GM23338 (cell line): Measurements from ENCODE around the gene MAN1C1. TPM values are rescaled to one million over a fixed set of nuclear protein-coding genes. Genes with fewer than 3 reads are reported as not detected.
A peak's percentile ranks its signal among the peaks of the same experiment; 100 is the strongest.

Source experiments
- ATAC-seq: fragments of 200-7000 bp; cut with Tn5 transposase; 3 replicates; pipeline ENCODE4 v1.9.1; 2020
- DNase-seq: peaks from one replicate; pipeline ENCODE4 v3.0.0-alpha.2; 2015; ENCODE audit warnings: low spot score
- H2AFZ ChIP-seq: fragments of 200-600 bp; sonication (generic); 2 replicates; pipeline ENCODE4 v1.8.0; 2016; ENCODE audit warnings: antibody characterized with exemption, mild to moderate bottlenecking, moderate library complexity
- H3F3A ChIP-seq: fragments of 200-600 bp; sonication (generic); replicated peaks from 2 replicates; pipeline ENCODE4 v1.8.0; 2017; ENCODE audit warnings: antibody characterized with exemption, mixed run types, low read depth
- H3K27ac ChIP-seq: fragments of 200-600 bp; sonication (generic); 2 replicates; pipeline ENCODE4 v1.6.1; 2016; ENCODE audit warnings: low read depth
- H3K27me3 ChIP-seq: fragments of 200-600 bp; sonication (generic); 2 replicates; pipeline ENCODE4 v1.8.0; 2016; ENCODE audit warnings: mild to moderate bottlenecking, mixed run types, moderate library complexity; ENCODE audit not compliant: insufficient read depth
- H3K36me3 ChIP-seq: fragments of 200-600 bp; sonication (generic); 2 replicates; pipeline ENCODE4 v1.8.0; 2016; ENCODE audit warnings: mild to moderate bottlenecking; ENCODE audit not compliant: insufficient read depth
- H3K4me1 ChIP-seq: fragments of 200-600 bp; sonication (generic); 2 replicates; pipeline ENCODE4 v1.8.0; 2016; ENCODE audit warnings: mild to moderate bottlenecking, moderate library complexity; ENCODE audit not compliant: insufficient read depth
- H3K4me2 ChIP-seq: fragments of 200-600 bp; sonication (generic); 2 replicates; pipeline ENCODE4 v1.7.1; 2017; ENCODE audit warnings: mixed run types
- H3K4me3 ChIP-seq: fragments of 200-600 bp; sonication (generic); 2 replicates; pipeline ENCODE4 v1.6.1; 2016; ENCODE audit warnings: mixed run types
- H3K79me2 ChIP-seq: fragments of 200-600 bp; sonication (generic); replicated peaks from 2 replicates; pipeline ENCODE4 v1.8.0; 2017; ENCODE audit warnings: mild to moderate bottlenecking; ENCODE audit not compliant: insufficient read depth
- H3K9me2 ChIP-seq: fragments of 200-600 bp; sonication (generic); 2 replicates; pipeline ENCODE4 v1.8.0; 2017; ENCODE audit not compliant: insufficient read depth
- H4K20me1 ChIP-seq: fragments of 200-600 bp; sonication (generic); replicated peaks from 2 replicates; pipeline ENCODE4 v1.8.0; 2017; ENCODE audit warnings: mild to moderate bottlenecking; ENCODE audit not compliant: insufficient read depth
- H3K27ac Mint-ChIP-seq: 2 replicates; pipeline ENCODE4 v1.8.0; 2020; ENCODE audit warnings: inconsistent platforms, mild to moderate bottlenecking, moderate library complexity, mixed read lengths
- H3K27me3 Mint-ChIP-seq: 3 replicates; pipeline ENCODE4 v1.8.0; 2022; ENCODE audit warnings: low read depth, mild to moderate bottlenecking, moderate library complexity, mixed read lengths, inconsistent platforms; ENCODE audit not compliant: insufficient read depth, poor library complexity
- H3K36me3 Mint-ChIP-seq: 3 replicates; pipeline ENCODE4 v1.8.0; 2021; ENCODE audit warnings: low read depth, mild to moderate bottlenecking, inconsistent platforms, moderate library complexity, mixed read lengths
- H3K4me1 Mint-ChIP-seq: 3 replicates; pipeline ENCODE4 v1.8.0; 2020; ENCODE audit warnings: mild to moderate bottlenecking, inconsistent platforms, mixed read lengths
- H3K4me3 Mint-ChIP-seq: 3 replicates; pipeline ENCODE4 v1.8.0; 2021; ENCODE audit warnings: moderate library complexity, mild to moderate bottlenecking, inconsistent platforms, mixed read lengths
- H3K9me3 Mint-ChIP-seq: 3 replicates; pipeline ENCODE4 v1.8.0; 2020; ENCODE audit warnings: moderate library complexity, mild to moderate bottlenecking, inconsistent platforms, mixed read lengths
- CREB1 ChIP-seq: fragments of 250-450 bp; sonication (Bioruptor Pico); IDR thresholded peaks from 2 replicates; pipeline ENCODE4 v1.5.0; 2020; ENCODE audit warnings: low read depth, mild to moderate bottlenecking, moderate library complexity
- EZH2 ChIP-seq: fragments of 200-600 bp; sonication (generic); IDR thresholded peaks from one replicate; pipeline ENCODE4 v1.8.0; 2017; ENCODE audit warnings: antibody characterized with exemption, mild to moderate bottlenecking, low read depth; ENCODE audit not compliant: unreplicated experiment
- EZH2phosphoT487 ChIP-seq: fragments of 200-600 bp; sonication (generic); IDR thresholded peaks from one replicate; pipeline ENCODE4 v1.8.1; 2018; ENCODE audit warnings: antibody characterized with exemption; ENCODE audit not compliant: unreplicated experiment
- JUNB ChIP-seq: IDR thresholded peaks from one replicate; pipeline ENCODE4 v1.6.1; 2016; ENCODE audit warnings: antibody characterized with exemption; ENCODE audit not compliant: unreplicated experiment
- NANOG ChIP-seq: IDR thresholded peaks from 2 replicates; pipeline ENCODE4 v1.6.1; 2016; ENCODE audit warnings: antibody characterized with exemption, borderline replicate concordance
- POLR2AphosphoS5 ChIP-seq: IDR thresholded peaks from 2 replicates; pipeline ENCODE4 v1.6.1; 2016; ENCODE audit warnings: antibody characterized with exemption, low read depth
- STAT1 ChIP-seq: IDR thresholded peaks from one replicate; pipeline ENCODE4 v1.6.1; 2016; ENCODE audit warnings: antibody characterized with exemption; ENCODE audit not compliant: unreplicated experiment
- ZNF114 ChIP-seq: fragments of 250-450 bp; sonication (Bioruptor Pico); IDR thresholded peaks from 2 replicates; pipeline ENCODE4 v1.5.0; 2020; ENCODE audit warnings: mild to moderate bottlenecking, moderate library complexity
- ZNF331 ChIP-seq: fragments of 250-450 bp; sonication (Bioruptor Pico); IDR thresholded peaks from 2 replicates; pipeline ENCODE4 v1.5.0; 2020; ENCODE audit warnings: low read depth, mild to moderate bottlenecking, moderate library complexity
- polyA plus RNA-seq: library from polyadenylated mRNA; unstranded; fragments of >200 nt; fragmentation: Nextera tagmentation; extraction: Ambion mirVana; gene quantifications from 2 replicates; pipeline ENCODE4 v1.2.1, GENCODE V29; 2016
- total RNA-seq: library from RNA; depleted of rRNA; stranded (reverse); fragments of >200 nt; shearing (Covaris generic); gene quantifications from 2 replicates; pipeline ENCODE4 v1.2.3, GENCODE V29; 2014
- TF ChIP-seq, protein P1 (sequence below): IDR thresholded peaks from 2 replicates; pipeline ENCODE4 v1.6.1; 2016; ENCODE audit warnings: antibody characterized with exemption
- TF ChIP-seq, protein P2 (sequence below): fragments of 250-450 bp; sonication (Bioruptor Pico); IDR thresholded peaks from 2 replicates; pipeline ENCODE4 v1.5.0; 2020; ENCODE audit warnings: mild to moderate bottlenecking, moderate library complexity
- TF ChIP-seq, protein P3 (sequence below): IDR thresholded peaks from one replicate; pipeline ENCODE4 v1.6.1; 2018; ENCODE audit warnings: antibody characterized with exemption; ENCODE audit not compliant: unreplicated experiment
- TF ChIP-seq, protein P4 (sequence below), 2 experiments: fragments of 200-600 bp in 1 of 2; sonication (generic) in 1 of 2; conservative IDR thresholded peaks; 2 replicates each; pipeline versions ENCODE4 v1.5.1 to v1.6.1; 2016 to 2017; ENCODE audit warnings: antibody characterized with exemption in 2 of 2, low read depth in 2 of 2, mild to moderate bottlenecking in 2 of 2, moderate library complexity in 1 of 2

The MAN1C1 gene
- total and polyA plus RNA-seq, 2 experiments from 2014 or later = 5.4 to 13.6 TPM

DNA sequence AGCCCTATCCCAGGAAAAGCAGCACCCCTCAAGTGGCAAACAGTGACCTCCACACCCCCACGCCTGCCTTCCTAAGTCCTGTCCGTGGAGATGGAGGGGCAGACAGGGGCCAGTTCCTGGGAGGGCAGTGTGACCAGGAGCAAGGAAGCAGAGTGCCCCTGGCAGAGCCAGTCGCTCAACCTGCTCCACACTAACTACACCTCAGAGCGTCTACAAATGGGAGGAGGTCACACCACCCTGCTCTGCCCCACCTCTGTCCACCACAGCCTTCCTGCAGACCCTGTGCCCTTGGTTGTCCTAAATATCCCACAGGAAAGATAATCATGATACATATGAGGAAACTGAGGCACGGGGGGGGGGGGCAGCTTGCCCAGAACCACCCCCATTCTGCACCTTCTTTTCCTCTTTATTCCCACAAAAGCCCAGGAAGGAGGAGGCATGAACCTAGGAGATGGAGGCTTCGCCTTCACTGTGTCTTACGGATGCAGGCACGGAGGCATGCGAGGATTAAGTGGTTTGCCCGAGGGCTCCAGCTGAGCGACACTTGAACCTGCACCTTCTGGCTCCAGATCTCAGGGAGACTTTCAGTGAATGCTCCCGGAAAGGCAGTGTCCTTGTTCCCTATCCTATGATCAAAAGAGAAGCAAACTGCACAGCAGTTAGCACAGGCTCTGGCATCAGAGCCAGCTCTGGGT, 140.7 kb downstream of the MAN1C1 start:
- H3K4me1 ChIP-seq = 0 out of 2 replicates have a peak, but pooled peaks cover 12% of the 10 kb centered on the region
- DNase-seq (no peak), ATAC-seq (peak; percentile 51)
- no peaks in the 10 kb centered on the region for H3F3A ChIP-seq
- Mint-ChIP-seq H3K27me3 (peaks cover 10% of the 10 kb centered on the region), H3K9me3 (no peaks in the 10 kb centered on the region), H3K4me1 (peaks cover 42% of the 10 kb centered on the region), H3K4me3 (no peak overlapping the region), H3K36me3 (no peaks in the 10 kb centered on the region), H3K27ac (no peak overlapping the region)
- H3K9me2 ChIP-seq = no peaks in the 10 kb centered on the region
- H4K20me1 ChIP-seq = no peaks in the 10 kb centered on the region
- H3K27ac ChIP-seq = no peak overlapping the region
- no peak overlapping the region for H3K4me3 ChIP-seq
- TF ChIP-seq NANOG = no peak
- TF ChIP-seq ZNF114 (CRISPR knock-in tag) = no peak
- TF ChIP-seq, protein P1, sequence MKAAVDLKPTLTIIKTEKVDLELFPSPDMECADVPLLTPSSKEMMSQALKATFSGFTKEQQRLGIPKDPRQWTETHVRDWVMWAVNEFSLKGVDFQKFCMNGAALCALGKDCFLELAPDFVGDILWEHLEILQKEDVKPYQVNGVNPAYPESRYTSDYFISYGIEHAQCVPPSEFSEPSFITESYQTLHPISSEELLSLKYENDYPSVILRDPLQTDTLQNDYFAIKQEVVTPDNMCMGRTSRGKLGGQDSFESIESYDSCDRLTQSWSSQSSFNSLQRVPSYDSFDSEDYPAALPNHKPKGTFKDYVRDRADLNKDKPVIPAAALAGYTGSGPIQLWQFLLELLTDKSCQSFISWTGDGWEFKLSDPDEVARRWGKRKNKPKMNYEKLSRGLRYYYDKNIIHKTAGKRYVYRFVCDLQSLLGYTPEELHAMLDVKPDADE = no peak
- no peak for TF ChIP-seq EZH2
- TF ChIP-seq, protein P2, sequence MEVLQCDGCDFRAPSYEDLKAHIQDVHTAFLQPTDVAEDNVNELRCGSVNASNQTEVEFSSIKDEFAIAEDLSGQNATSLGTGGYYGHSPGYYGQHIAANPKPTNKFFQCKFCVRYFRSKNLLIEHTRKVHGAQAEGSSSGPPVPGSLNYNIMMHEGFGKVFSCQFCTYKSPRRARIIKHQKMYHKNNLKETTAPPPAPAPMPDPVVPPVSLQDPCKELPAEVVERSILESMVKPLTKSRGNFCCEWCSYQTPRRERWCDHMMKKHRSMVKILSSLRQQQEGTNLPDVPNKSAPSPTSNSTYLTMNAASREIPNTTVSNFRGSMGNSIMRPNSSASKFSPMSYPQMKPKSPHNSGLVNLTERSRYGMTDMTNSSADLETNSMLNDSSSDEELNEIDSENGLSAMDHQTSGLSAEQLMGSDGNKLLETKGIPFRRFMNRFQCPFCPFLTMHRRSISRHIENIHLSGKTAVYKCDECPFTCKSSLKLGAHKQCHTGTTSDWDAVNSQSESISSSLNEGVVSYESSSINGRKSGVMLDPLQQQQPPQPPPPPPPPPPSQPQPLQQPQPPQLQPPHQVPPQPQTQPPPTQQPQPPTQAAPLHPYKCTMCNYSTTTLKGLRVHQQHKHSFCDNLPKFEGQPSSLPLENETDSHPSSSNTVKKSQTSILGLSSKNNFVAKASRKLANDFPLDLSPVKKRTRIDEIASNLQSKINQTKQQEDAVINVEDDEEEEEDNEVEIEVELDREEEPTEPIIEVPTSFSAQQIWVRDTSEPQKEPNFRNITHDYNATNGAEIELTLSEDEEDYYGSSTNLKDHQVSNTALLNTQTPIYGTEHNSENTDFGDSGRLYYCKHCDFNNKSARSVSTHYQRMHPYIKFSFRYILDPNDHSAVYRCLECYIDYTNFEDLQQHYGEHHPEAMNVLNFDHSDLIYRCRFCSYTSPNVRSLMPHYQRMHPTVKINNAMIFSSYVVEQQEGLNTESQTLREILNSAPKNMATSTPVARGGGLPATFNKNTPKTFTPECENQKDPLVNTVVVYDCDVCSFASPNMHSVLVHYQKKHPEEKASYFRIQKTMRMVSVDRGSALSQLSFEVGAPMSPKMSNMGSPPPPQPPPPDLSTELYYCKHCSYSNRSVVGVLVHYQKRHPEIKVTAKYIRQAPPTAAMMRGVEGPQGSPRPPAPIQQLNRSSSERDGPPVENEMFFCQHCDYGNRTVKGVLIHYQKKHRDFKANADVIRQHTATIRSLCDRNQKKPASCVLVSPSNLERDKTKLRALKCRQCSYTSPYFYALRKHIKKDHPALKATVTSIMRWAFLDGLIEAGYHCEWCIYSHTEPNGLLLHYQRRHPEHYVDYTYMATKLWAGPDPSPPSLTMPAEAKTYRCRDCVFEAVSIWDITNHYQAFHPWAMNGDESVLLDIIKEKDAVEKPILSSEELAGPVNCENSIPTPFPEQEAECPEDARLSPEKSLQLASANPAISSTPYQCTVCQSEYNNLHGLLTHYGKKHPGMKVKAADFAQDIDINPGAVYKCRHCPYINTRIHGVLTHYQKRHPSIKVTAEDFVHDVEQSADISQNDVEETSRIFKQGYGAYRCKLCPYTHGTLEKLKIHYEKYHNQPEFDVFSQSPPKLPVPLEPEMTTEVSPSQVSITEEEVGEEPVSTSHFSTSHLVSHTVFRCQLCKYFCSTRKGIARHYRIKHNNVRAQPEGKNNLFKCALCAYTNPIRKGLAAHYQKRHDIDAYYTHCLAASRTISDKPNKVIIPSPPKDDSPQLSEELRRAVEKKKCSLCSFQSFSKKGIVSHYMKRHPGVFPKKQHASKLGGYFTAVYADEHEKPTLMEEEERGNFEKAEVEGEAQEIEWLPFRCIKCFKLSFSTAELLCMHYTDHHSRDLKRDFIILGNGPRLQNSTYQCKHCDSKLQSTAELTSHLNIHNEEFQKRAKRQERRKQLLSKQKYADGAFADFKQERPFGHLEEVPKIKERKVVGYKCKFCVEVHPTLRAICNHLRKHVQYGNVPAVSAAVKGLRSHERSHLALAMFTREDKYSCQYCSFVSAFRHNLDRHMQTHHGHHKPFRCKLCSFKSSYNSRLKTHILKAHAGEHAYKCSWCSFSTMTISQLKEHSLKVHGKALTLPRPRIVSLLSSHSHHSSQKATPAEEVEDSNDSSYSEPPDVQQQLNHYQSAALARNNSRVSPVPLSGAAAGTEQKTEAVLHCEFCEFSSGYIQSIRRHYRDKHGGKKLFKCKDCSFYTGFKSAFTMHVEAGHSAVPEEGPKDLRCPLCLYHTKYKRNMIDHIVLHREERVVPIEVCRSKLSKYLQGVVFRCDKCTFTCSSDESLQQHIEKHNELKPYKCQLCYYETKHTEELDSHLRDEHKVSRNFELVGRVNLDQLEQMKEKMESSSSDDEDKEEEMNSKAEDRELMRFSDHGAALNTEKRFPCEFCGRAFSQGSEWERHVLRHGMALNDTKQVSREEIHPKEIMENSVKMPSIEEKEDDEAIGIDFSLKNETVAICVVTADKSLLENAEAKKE (CRISPR knock-in tag) = no peak
- TF ChIP-seq, protein P3, sequence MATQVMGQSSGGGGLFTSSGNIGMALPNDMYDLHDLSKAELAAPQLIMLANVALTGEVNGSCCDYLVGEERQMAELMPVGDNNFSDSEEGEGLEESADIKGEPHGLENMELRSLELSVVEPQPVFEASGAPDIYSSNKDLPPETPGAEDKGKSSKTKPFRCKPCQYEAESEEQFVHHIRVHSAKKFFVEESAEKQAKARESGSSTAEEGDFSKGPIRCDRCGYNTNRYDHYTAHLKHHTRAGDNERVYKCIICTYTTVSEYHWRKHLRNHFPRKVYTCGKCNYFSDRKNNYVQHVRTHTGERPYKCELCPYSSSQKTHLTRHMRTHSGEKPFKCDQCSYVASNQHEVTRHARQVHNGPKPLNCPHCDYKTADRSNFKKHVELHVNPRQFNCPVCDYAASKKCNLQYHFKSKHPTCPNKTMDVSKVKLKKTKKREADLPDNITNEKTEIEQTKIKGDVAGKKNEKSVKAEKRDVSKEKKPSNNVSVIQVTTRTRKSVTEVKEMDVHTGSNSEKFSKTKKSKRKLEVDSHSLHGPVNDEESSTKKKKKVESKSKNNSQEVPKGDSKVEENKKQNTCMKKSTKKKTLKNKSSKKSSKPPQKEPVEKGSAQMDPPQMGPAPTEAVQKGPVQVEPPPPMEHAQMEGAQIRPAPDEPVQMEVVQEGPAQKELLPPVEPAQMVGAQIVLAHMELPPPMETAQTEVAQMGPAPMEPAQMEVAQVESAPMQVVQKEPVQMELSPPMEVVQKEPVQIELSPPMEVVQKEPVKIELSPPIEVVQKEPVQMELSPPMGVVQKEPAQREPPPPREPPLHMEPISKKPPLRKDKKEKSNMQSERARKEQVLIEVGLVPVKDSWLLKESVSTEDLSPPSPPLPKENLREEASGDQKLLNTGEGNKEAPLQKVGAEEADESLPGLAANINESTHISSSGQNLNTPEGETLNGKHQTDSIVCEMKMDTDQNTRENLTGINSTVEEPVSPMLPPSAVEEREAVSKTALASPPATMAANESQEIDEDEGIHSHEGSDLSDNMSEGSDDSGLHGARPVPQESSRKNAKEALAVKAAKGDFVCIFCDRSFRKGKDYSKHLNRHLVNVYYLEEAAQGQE = no peak
- no peak for TF ChIP-seq JUNB
- TF ChIP-seq EZH2phosphoT487 = no peak
- TF ChIP-seq POLR2AphosphoS5 = no peak
- TF ChIP-seq ZNF331 = no peak
- no peak for TF ChIP-seq CREB1 (CRISPR knock-in tag)
- TF ChIP-seq, protein P4, sequence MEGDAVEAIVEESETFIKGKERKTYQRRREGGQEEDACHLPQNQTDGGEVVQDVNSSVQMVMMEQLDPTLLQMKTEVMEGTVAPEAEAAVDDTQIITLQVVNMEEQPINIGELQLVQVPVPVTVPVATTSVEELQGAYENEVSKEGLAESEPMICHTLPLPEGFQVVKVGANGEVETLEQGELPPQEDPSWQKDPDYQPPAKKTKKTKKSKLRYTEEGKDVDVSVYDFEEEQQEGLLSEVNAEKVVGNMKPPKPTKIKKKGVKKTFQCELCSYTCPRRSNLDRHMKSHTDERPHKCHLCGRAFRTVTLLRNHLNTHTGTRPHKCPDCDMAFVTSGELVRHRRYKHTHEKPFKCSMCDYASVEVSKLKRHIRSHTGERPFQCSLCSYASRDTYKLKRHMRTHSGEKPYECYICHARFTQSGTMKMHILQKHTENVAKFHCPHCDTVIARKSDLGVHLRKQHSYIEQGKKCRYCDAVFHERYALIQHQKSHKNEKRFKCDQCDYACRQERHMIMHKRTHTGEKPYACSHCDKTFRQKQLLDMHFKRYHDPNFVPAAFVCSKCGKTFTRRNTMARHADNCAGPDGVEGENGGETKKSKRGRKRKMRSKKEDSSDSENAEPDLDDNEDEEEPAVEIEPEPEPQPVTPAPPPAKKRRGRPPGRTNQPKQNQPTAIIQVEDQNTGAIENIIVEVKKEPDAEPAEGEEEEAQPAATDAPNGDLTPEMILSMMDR (conservative IDR thresholded peaks at IDR 0.05; ENCODE audit: low read depth in 2 of 2) = no peak
- no peak for TF ChIP-seq STAT1
- H3K79me2 ChIP-seq = no peaks in the 10 kb centered on the region
- no peaks in the 10 kb centered on the region for H3K36me3 ChIP-seq
- H3K4me2 ChIP-seq = no peak overlapping the region
- no peak overlapping the region for H2AFZ ChIP-seq
- no peaks in the 10 kb centered on the region for H3K27me3 ChIP-seq
